HG03442 (cell line): ENCODE data around the gene ATP23.
A peak's percentile ranks its signal among the peaks of the same experiment; 100 is the strongest.

ENCODE experiments used
- ATAC-seq: cut with Tn5 transposase; IDR thresholded peaks from one replicate; pipeline ENCODE4 v1.9.1; 2021; ENCODE audit warnings: mild to moderate bottlenecking, moderate library complexity; ENCODE audit not compliant: unreplicated experiment

ATP23 gene

DNA sequence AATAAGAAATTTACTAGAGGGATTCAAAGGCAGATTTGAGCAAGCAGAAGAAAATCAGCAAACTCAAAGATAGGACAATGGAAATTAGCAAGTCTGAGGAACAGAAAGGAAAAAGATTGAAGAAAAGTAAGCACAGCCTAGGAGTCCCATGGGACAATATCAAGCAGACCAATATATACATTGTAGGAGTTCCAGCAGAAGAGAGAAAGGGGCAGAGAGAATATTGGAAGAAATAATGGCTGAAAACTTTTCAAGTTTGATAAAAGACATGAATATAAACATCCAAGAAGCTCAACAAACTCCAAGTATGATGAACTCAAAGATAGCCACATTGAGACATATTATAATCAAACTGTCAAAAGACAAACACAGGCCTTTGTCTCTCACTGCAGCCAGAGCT is 25.2 kb downstream of the ATP23 start:
- ATAC-seq = no peak

DNA sequence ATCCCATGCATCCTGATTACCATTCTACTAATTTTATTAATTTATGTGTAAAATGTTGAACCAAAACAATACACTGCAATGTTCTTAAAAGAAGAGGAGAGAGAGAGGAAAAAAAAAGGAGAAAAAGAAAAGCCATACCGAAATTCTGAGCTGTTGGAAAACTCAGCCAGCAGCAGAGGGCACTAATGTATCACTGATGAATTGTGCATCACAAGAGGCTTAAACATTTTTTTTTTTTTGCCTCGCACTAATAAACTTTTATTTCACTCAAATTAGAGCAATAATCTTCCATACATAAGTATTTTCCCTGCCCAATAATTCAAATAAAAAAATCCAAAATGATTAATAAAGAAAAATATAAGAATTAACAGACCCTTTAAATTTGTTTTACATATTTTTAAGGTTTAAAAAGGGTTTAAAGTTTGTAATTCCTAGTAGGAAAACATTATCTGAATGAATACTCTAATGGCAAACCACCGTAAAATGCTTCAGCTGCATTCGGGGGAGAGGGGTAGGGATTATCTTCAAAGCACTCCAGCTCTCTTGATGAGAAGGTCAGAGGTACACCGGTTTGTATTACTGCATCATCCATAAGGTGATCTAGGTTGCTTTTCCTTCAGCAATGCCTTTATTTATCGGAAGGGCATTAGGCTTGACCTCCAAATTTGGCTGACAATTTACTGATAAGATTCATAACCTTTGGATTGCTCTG is 41.9 kb downstream of the ATP23 start:
- no peak for ATAC-seq

DNA sequence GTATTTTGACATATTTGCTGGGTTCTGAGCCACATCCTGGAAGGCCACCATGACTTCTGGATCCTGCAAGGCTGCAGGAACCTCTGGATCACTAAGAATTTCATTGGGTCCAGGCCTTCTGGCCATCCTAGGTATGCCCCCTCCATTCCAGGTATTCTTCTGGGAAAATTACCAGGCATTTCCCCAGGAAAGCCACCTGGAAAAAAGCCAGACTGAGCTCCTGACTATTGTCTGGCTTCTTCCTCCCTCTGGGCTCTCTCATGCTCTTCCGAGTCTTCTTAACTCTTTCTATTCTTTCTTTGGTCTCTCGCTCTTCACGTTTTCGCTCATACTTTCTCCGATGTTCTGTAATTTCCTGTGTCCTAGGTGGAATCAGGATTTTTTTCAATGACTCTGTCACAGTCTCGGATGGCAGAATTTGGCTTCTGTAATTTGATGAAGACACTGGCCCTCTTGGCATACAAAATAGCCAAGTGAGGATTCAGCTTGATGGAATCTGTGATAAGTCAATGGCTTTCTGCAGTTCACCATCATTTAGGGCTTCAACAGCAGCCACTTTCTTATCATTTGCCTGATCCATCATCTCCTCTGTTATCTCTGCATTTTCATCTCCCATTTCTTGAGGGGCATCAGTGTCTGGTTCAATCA is 42.6 kb downstream of the ATP23 start:
- no peak for ATAC-seq

DNA sequence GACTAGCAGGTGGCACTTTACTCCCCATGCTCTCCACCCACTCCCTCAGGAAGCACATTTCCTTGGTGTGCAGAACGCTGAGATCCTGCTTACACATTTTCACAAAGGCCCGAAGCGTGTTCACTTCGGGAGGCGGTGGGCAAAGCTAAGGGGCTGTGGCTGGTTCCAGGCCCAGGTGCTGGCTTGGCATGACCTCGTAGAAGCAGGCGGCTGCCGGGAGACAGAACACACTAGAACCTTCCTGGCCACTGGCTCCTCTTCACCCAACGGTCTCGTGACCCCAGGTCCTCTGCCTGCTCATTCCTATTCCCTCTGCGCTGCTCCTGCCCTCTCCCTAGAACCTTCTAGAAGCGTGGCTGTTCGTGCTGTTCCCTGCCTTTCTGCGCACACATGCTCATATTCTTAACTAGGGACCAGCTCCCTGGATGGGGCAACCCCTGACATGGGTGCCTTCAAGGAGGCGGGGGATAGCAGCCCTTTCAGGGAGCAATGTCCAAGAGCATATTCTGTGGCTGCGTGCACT is 43.3 kb downstream of the ATP23 start:
- no peak for ATAC-seq

DNA sequence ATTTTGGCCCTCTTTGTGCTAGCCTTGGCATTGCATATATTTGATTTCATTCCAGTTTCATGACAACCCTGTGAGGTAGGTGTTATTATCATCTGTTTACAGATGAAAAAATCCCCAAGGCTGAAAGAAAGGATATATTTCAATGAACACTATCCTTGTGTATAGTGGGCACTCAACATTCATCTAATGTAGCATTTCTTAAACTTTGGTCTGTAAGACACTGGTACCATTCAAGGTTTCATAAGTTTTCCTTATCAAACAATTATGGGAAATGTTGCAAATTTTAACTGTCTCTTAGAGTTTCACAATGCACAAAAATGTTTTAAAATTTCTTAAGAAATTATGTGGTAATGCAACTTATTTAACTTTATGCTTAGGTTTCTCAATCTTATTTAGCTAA is 44.3 kb downstream of the ATP23 start:
- no peak for ATAC-seq

DNA sequence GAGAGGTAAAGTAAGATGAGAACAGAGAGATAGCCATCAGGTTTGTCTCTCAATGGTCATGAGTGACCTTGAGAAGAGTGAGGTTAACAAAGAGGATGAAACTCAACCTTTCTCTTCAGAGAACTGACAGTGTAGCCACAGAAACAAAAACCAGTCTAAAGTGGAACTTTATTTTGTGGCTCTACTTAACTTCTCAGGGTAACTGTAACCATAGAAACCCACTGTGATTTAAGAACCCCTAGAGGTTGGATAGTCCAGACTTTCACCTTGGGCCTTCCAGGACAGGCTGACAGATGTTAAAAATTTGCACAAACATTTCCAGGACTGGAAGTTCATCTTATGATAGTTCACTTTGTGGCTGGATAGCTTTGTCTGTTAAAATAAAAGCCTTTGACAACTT is 48.5 kb downstream of the ATP23 start:
- no peak for ATAC-seq

DNA sequence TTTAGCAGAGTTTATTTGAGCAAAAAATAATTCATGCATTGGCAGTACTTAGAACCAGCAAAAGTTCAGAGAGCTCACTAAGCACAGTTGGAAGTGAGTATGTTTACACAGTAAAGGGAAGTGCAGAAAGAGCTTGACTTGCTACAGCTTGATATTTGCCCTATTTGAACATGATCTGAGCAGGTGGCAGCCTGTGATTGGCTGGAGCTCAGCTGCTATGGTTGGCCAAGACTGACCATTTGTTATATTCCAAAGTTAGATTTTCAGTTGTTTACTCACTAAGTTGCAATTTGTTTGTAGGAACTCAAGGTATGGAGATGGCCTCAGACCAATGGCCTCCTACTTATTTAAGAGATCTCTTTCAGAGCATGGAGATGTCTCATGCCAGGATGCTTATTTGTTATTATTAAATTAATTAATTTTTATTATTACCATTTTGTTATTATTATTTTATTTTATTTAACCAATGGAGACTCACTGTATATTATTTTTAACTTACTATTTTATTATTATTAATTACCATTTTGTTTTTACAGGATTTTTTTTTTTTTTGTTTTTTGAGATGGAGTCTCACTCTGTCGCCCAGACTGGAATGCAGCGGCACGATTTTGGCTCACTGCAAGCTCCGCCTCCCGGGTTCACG is 49.0 kb downstream of the ATP23 start:
- ATAC-seq = no peak

DNA sequence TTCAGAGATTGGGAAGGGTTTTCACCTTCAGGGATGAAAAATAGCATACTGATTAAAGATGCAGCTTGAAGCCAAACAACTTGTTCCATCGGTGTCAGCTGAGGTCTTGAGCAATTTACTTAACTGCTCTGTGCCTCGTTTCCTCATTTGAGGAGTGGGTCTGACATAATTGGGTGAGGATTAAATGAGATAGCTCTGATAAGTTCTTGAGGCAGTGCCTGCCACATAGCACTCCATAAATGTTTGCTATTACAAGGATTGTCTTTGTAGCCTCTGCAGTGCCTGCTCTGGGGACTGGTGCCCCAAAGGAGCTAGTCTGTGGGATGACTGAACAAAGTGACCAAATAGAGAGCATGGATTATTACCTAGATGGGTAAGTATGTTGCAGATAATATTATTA is 50.6 kb downstream of the ATP23 start:
- ATAC-seq = no peak

DNA sequence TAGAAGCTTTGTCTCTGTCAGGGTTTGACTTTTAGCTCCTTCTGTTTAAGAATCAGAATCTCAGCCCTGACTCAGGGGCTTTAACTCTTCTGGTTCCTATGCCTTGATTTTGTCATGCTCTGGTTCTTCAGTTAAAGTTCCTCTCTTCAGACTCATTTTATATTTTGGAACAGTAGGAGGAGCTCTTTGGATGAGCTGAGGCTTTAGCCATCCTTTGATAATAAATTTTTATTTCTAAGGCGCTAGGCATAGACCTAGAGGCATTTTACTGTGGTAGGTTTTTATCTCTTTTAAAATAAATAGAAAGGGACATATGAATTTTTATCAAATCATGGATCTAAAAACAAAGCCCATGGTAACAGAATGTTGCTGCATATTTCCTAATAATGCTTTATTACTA is 51.7 kb downstream of the ATP23 start:
- no peak for ATAC-seq

DNA sequence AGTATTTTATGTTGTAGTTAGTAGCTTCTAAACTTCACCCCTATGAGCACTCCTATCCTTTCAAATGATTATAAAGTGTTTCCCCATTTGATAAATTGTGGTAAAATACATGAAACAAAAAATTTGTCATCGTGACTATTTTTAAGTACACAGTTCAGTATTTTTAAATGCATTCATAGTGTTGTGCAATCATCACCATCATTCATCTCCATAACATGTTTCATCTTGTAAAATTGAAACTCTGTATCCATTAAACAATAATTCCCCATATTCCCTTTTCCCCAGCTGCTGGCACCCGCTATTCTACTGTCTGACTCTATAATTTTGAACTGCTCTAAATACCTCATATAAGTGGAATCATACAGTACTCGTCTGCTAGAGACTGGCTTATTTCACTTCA is 52.5 kb downstream of the ATP23 start:
- no peak for ATAC-seq

DNA sequence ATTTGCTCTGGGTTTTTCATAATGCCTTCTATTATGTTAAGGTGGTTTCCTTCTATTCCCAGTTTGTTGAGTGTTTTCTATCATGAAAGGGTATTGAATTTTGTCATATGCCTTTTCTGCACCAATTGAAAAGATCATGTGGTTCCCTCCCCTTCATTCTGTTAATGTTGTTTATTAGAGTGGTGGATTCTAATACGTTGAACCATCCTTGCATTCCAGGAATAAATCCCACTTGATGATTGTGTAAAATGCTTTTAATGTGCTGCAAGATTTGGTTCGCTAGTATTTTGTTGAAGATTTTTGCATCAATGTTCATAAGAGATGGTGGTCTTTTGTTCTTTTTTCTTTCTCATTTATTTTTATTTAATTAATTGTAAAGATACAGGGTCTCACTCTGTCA is 55.2 kb downstream of the ATP23 start:
- ATAC-seq = no peak

DNA sequence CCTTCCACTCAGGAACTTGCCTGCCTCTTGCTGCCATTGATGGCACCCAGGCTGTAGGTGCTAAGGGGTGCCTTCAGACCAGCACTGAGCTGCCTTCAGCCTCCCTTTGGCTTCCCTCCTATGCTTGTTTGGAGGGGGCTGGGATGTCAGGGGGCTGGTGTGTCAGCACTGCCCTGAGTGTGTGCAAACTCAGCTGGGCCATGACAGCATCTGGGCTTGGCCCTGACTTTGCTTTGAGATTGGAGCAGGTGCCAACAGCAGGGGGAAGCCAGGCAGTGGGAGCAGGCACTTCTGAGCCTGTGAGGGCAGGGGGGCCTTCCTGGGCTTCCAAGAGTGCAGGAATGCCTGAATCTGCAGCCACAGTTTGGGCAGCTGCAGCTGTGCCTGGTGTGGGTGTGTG is 56.9 kb downstream of the ATP23 start:
- ATAC-seq = no peak

DNA sequence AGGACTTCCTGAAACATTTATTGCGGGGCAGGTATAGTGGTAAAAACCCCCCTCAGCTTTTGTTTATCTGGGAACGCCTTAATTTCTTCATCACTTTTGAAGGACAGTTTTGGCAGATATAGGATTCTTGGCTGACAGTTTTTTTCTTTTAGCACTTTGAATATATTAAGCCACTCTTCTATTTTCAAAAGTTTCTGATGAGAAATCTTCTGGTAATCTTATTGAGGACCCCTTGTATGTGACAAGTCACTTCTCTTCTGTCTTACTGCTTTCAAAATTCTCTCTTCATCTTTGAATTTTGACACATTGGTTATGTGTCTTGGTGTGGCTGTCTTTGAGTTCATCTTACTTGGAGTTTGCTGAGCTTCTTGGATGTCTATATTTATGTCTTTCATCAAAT is 59.1 kb downstream of the ATP23 start:
- no peak for ATAC-seq

DNA sequence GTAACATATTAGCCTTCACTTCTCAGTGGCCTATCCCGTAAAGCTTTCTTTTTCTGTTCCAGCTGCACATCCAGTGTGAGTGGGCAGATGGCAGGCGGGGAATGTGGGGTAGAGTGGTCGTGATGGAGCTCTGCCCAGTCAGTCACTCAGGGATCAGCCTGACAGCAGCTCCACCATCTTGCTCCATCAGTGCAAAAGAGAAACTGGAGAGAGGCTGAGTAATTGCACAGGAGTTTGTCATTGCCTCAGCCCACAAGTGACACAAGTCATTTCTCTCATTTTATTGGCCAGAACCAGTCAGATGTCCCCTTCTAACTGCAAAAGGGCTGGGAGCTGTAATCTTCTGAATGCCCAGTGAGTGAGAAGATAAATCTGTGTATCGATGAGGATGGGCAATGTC is 66.5 kb downstream of the ATP23 start:
- peak; percentile 61 for ATAC-seq

DNA sequence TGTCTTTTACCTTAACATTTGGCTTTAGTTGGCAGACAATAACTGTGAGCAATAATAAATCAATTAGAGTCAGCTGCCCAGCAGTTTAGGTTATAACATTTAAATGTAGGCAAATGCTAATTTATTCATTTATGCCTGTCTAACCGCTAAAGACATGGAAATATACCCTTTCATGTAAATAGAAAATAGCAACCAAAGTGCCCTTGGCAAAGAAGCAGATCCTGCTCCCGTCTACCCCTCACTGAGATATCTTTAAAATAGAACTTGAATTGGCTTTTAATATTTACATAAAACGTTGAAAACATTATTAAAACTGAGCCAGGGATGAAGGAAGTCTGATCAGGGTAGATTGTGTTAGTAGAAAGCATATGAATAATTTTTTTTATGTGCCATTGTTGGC is 67.3 kb downstream of the ATP23 start:
- no peak for ATAC-seq
